Neural cell (in vitro differentiated cells): ENCODE data around the gene IL36A.

Source experiments
- EP300 ChIP-seq: fragments of 450-650 bp; conservative IDR thresholded peaks from 2 replicates; pipeline ENCODE4 v1.6.1; 2014; ENCODE audit warnings: antibody characterized with exemption, mild to moderate bottlenecking, moderate library complexity; ENCODE audit not compliant: poor library complexity, severe bottlenecking
- EZH2 ChIP-seq: fragments of 200-600, 300-800 bp; shearing (Covaris generic), sonication (generic); IDR thresholded peaks from 2 replicates; pipeline ENCODE4 v1.6.1; 2014; ENCODE audit warnings: antibody characterized with exemption, low read length, borderline replicate concordance, mild to moderate bottlenecking; ENCODE audit not compliant: insufficient read depth, poor library complexity, severe bottlenecking
- MXI1 ChIP-seq: fragments of 450-650 bp; conservative IDR thresholded peaks from 2 replicates; pipeline ENCODE4 v1.6.1; 2014; ENCODE audit warnings: antibody characterized with exemption, mild to moderate bottlenecking; ENCODE audit not compliant: poor library complexity, severe bottlenecking
- POLR2AphosphoS5 ChIP-seq: IDR thresholded peaks from 2 replicates; pipeline ENCODE4 v1.6.1; 2012
- RAD21 ChIP-seq: fragments of 450-650 bp; conservative IDR thresholded peaks from 2 replicates; pipeline ENCODE4 v1.6.1; 2014; ENCODE audit warnings: antibody characterized with exemption, mild to moderate bottlenecking, moderate library complexity
- REST ChIP-seq: IDR thresholded peaks from 2 replicates; pipeline ENCODE4 v1.6.1; 2012; ENCODE audit warnings: borderline replicate concordance
- SMC3 ChIP-seq: fragments of 450-650 bp; conservative IDR thresholded peaks from 2 replicates; pipeline ENCODE4 v1.6.1; 2014; ENCODE audit warnings: antibody characterized with exemption, mild to moderate bottlenecking, moderate library complexity; ENCODE audit not compliant: poor library complexity
- TAF1 ChIP-seq: IDR thresholded peaks from 2 replicates; pipeline ENCODE4 v1.6.1; 2012; ENCODE audit warnings: low read depth
- TF ChIP-seq, protein P1 (sequence below): fragments of 450-650 bp; IDR thresholded peaks from 2 replicates; pipeline ENCODE4 v1.5.1; 2014; ENCODE audit warnings: antibody characterized with exemption, mild to moderate bottlenecking, moderate library complexity; ENCODE audit not compliant: poor library complexity, severe bottlenecking

- no peak for TF ChIP-seq EP300
- TF ChIP-seq, protein P1, sequence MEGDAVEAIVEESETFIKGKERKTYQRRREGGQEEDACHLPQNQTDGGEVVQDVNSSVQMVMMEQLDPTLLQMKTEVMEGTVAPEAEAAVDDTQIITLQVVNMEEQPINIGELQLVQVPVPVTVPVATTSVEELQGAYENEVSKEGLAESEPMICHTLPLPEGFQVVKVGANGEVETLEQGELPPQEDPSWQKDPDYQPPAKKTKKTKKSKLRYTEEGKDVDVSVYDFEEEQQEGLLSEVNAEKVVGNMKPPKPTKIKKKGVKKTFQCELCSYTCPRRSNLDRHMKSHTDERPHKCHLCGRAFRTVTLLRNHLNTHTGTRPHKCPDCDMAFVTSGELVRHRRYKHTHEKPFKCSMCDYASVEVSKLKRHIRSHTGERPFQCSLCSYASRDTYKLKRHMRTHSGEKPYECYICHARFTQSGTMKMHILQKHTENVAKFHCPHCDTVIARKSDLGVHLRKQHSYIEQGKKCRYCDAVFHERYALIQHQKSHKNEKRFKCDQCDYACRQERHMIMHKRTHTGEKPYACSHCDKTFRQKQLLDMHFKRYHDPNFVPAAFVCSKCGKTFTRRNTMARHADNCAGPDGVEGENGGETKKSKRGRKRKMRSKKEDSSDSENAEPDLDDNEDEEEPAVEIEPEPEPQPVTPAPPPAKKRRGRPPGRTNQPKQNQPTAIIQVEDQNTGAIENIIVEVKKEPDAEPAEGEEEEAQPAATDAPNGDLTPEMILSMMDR, result no peak
- no peak for TF ChIP-seq REST
- no peak for TF ChIP-seq SMC3
- no peak for TF ChIP-seq EZH2
- TF ChIP-seq TAF1, result no peak
- TF ChIP-seq RAD21, result no peak
- TF ChIP-seq POLR2AphosphoS5, result no peak
- no peak for TF ChIP-seq MXI1
Observed at GRCh38 chr2:113011108-113011507, 5.8 kb downstream of the IL36A start.
